HPDE6-E6E7 (cell line): ENCODE measurements around the gene CRIP2.
A peak's percentile ranks its signal among the peaks of the same experiment; 100 is the strongest.

Source experiments
- DNase-seq: peaks from one replicate; pipeline ENCODE4 v3.0.0; 2011; ENCODE audit warnings: missing footprints; ENCODE audit errors: extremely low spot score

Gene CRIP2

DNA sequence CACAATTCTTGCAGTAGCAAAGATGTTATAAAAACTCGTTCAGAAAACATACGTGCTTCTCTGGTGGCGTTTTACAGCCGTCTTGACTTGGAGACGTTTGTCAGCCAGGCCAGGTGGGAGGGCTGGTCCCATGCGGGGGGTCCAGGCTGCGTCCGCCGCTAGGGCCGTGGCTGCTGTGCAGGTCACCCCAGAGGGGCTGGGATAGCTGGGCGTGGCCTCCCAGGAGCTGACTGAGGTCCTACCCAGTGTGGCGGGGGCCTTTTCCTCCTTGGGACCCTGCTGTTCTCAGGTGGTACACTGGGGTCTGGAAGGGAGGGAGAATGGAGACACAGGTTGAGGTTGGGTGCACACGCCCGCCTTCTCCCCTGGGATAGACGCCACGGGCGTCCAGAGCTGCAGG is 29.8 kb upstream of the CRIP2 start:
- DNase-seq: no peak

DNA sequence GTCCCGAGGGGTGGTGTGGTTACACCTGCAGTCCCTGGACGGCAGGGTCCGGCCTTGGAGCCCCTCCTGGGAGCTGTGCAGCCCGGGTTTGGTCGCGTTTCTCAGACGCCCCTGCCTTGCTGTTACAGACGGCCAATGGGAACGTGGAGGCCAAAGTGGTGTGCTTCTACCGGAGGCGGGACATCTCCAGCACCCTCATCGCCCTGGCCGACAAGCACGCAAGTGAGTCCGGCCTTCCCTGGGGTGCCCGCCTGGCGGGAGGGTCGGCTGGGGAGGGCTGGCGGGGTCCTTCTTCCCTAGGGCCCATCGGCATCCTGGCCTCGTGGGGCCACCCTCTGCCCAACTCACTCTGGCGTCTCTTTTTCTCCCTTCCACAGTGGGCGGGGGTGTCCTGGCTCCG is 29.3 kb upstream of the CRIP2 start:
- no peak for DNase-seq

DNA sequence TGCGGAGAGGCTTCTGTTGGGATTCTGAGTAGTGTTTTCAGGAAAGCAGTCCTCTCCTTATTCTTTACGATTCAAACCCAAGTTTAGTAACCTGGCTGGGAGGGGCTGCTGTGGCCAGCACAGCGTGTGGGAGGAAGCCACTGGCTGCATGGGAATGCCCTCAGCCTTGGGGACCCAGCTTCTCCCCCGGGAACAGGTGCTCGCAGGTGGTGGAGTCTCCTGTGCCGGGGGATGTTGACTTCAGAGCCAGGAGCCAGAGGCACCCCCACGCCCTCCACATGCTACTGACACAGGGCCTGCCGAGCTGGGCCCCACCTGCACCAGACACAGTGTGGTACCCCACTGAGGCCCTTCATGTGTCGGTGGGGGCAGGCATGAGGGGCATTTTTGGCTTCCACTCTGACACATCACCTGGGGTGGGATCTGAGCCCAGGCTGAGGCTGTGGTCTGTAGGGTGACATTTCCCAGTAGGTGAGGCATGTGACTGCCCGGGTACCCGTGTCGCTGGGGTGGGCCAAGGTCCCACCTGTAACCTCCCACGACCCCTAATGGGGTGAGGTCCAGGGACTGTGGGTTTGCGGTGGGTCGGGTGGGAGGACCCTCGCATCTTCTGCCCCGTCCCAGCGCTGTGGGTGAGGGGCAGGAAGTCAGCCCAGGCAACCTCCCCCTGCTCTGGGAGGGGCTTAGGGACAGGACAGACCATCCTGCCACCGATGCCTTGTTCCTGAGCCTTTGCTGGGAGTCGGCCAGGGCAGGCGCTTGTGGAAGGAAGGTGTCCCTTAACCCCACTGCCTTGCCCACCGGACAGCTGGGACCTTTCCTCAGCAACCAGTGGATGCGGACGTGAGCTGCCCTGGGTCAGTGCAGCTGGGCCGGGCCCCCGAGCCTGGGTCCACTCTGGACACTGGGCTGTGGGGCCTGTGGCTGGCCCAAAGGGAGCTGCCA is 28.4 kb upstream of the CRIP2 start:
- DNase-seq: no peak

DNA sequence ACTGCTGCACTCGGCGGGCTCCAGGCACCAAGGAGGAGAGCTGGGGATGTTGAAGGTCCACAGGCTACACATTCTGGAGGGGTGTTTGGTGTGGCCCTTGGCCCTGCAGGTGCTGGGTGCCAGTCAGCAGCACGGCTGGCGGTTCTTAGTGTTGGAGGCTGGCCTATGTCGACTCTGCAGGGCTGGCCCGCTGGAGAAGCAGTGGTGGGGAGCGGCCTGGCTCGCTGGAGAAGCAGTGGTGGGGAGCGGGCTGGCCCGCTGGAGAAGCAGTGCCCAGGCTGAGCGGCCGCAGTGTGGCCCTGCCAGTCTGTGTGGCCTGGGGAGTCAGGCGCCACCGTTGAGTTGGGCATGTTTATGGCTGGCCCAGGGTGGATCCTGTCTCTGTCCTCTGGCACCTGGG is 27.6 kb upstream of the CRIP2 start:
- no peak for DNase-seq

DNA sequence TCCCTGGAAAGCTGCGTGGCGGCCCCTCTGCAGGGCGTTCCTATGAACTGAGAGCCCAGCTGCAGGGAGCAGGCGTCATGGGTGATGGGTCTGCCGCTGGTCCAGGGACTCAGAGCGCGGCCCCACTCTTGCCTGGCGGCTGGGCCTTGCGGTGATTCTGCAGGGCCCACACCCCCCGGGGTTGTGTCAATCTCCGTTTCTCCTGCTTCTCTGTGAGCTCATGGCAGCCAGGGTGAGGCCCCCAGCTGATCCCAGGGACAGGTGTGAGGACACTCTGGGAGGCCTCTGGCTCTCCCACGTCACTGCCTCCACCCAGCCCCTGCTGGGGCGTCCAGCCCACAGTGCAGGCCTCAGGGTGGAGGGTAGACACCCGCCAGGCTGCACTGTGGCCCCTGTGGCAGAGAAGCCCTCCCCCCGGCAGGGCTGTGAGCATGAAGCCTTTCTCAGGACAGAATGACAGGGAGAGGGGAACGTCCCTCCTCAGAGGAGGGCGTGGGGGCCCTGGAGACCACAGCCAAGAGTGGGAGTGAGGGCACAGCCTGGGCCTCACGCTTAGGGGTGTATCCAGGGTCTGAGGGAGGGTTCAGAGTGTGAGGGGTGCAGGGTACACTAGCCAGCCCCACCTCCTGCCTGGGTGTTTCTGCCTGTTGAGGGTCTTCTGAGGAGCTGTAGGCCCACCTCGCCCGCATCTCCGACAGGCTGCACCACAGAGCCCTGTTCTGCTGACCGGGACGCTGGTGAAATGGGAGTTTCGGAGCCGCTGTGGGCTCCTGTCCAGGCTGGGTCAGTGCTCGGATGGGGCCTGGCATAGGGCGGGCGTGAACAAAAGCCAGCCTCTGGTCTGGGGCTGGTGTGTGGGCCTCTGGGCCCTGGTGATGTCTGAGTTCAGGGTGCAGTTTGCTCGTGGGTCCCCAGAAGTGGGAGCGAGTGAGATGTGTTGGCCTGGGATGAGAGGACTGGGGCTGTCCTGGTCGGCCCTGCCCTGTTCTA is 26.7 kb upstream of the CRIP2 start:
- DNase-seq: no peak

DNA sequence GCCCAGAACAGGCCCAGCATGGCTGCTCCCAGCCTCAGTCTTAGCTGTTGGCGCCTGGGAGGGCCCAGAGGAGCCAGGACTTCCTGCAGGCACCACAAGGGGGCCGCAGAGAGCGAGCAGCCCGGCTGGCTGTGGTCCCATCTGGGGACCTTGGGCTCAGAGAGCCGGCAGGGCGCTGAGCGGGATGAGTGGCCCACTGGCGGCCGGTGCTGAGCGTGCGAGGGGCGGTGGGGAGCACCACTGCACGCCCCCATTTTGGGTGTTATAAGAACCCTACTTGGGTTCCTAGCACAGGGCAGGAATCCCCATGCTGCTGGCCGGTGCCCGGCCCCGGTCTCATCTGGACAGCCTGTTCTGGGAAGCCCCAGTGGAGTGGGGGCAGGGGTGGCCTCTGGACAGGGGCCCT is 25.9 kb upstream of the CRIP2 start:
- peak; percentile 45 for DNase-seq

DNA sequence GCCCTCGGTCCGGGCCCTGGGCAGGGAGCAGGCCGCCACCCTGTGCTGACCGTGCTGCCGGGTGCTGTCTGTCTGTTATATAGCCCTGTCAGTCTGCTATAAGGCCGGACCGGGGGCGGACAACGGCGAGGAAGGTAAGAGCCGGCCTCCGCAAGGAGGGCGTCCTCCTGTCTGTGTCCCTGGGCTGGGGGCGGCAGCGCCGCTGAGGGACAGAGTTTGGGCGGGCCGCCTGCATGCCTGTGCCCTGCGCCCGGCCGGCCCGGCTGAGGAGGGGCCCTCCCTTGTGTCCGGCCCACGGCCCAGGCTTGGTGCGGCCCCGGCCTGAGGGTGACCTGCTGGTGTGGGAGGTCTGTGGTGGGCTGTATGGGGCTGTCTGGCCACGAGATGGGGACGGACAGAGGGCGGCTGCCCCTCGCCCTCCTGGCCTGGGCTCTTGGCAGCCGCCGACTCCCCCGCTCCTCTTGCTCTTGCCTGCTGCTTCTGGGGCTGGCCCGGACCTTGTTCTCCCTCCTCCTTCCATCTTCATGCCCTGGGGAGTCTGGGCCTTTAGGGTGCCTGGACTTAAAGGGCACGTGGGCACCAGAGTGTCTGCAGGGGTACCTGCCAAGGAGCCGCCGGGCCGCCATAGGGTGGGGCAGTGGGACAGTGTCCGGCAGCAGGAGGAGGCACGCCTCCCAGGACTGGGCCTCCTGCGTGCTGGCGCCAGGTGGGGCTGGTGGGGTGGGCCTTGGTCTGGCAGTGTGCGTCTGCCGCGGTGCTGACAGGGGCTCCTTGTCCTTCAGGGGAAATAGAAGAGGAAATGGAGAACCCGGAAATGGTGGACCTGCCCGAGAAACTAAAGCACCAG is 25.1 kb upstream of the CRIP2 start:
- DNase-seq: no peak

DNA sequence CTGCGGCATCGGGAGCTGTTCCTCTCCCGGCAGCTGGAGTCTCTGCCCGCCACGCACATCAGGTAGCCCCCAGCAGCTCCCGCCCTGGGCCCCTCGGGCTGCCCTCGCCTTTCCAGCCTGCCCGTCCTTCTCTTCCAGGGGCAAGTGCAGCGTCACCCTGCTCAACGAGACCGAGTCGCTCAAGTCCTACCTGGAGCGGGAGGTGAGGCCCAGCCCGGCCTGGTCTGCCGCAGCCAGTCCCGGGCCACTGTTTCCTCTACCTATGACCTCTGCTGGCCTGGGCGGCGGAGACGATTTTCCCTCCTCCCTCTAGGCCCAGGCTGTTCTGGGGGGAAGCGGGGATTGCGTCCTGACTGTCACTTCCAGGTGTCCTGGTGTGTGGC is 24.5 kb upstream of the CRIP2 start:
- no peak for DNase-seq

DNA sequence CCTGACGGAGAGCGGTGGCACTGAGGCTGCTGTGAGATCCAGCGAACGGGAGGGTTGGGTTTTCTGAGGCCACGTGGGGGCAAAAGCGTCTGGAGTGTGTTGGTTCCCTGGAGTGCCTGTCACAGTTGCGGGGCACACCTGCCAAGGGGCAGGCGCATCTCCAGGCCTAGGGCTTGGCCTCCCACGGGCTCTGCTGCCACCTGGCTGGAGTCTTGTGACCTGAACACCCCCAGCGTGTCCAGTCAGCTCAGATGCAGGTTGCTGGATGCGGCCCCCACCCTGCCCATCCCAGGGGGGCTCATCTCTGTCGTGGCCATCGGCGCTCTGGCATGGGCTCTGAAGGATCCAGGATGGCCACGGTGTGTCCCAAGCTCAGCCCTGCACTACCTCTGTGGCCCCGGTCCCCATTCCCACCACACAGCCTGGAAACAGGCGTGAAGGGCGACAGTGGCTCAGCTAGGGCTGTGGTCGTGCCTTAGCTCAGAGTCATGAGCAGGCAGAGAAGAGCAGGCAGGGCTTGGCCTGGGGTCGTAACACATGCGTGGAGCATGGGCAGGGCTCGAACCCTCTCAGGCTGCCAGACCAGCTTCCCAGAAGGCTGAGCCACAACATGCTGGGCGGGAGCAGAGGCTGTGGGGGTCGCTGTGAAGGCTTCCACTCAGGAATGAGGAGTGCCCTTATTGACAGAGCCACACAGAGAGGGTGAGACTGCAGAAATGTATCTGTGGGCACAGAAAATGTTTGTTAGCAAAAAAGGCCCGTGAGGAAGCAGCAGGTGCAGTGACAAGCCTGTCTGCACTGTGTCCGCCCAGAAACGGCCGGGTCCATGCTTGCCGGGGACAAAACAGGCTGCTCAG is 23.5 kb upstream of the CRIP2 start:
- no peak for DNase-seq

DNA sequence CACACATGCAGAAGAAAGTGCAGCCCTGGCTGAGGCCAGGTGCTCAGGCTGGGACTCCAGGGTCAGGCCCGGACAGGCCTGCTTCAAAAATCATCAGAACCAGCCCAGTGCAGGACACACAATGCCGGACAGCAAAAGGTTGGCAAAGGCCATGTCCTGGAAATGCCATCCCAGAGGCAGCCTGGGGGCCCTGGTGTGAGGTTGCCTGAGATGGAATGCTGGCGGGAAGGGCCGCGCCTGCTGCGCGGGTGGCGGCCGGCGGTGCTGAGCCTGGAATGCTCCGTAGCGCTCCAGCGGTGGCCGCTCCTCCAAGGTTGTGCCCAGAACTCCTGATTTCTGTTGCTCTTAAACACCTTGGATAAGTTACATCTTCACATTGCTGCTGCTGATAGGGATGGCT is 21.7 kb upstream of the CRIP2 start:
- no peak for DNase-seq

DNA sequence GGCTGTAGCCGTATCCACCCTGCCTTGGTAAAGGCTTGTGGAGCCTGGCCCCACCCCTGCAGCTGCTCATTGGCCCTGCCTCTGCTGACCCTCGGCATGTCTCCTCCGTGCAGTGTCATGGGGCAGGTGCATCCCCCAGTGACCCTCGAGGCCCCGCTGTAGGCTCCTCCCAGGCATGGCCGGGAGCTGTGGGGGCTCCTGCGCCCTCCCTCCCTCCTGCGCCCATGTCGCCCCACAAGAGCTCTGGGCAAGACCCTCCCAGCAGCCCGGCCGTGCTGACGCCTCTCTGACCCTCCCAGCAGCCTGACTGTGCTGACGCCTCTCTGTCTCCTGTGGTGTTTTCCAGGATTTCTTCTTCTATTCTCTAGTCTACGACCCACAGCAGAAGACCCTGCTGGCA is 20.8 kb upstream of the CRIP2 start:
- no peak for DNase-seq

DNA sequence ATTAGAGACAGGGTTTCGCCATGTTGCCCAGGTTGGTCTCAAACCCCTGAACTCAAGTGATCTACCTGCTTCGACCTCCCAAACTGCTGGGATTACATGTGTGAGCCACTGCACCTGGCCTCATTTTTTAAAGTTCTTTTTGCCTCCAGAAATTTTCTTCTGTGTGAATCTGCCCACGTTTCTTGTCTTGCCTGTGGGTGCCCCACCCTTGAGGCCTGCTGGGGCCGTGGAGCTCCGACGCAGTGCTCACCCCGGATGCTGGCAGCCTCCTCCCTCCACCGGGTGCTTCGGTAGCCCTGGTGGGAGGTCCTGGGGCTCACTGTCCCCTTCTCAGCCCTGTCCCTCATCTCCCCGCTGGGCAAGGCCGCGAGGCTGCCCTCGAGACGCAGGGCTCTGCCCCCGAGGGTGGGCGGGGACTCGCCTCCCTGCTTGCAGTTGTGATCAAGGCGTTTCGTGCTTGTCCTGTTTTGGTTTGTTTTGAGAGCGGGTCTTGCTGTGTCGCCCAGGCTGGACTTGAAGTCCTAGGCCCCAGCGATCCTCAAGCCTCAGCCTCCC is 19.5 kb upstream of the CRIP2 start:
- no peak for DNase-seq

DNA sequence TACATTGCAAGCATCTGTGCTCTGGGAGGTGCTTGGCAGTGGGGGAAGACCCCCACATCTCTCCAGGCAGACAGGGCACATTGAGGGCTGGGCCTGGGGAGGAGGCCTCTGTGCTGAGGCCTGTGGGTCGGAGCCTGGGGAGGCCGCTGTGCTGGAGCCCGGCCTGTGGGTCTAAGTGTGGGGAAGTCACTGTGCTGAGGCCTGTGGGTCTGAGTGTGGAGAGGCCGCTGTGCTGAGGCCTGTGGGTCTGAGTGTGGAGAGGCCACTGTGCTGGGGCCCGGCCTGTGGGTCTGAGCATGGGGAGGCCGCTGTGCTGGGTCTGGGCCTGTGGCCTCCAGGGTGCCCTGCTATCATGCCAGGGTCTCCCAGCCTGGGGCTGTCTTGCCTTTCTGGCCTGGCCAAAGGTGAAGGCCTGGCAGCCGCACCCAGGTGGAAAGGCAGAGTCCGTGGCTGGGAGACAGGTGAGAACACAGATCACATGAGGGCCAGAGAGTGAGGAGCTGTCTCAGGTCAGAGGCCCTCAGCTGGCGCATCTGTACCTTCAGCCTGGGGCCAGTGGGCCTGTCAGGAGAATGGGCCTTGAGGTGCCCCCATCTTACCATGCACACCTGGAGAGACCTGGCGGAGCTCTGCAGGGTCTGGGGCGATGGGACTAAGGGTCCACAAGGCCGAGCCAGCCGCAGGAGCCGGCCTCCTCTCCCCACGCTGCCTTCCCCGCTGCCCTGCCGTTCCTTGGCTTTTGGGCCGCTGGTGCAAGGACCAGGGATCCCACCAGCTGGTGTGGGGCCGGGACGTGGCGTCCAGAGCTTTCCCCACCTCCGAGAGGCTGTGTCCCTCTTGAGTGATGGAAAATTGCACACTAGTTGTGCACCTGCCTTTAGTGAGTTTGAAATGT is 18.6 kb upstream of the CRIP2 start:
- DNase-seq: no peak

DNA sequence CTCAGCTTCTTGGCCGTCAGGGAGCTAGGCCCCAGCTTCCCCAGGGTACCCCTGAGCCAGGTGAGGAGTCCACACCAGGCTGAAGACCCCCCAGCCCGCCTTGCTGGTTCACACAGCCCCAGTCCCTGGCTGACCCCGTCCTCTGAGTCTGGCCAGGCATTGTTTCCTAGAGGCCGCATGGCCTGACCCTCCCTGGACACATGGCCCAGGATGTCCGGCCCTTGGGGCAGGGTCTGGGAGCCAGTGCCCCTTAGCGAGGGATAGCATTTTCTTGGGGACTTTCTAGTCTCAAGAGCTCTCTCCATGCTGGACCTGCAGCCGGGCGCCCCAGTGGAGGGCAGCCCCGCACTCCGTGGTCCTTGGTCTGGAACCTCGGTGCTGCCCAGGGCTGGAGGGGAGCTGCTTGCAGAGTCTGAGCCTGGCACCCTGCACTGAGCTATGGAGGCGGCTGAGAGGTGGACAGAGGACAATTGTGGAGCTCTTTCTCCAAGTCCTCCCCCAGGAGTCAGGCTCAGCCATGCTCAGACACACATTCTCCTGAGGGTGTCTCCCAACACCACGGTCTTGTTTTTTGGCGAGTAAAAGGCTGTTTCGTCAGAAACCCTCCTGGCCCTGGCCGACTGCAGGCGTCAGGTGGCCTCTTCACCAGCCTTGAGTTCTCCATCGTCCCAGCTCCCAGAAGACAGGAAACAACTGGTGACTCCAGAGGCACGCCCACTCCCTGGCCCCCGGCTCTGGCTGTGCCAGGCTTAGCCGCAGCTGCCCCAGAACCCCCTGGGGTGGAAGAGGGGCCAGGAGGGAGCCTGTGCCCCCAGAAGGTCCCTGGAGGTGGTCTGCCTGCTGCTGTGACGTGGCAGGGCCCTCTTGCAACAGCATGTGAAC is 17.6 kb upstream of the CRIP2 start:
- DNase-seq: no peak

DNA sequence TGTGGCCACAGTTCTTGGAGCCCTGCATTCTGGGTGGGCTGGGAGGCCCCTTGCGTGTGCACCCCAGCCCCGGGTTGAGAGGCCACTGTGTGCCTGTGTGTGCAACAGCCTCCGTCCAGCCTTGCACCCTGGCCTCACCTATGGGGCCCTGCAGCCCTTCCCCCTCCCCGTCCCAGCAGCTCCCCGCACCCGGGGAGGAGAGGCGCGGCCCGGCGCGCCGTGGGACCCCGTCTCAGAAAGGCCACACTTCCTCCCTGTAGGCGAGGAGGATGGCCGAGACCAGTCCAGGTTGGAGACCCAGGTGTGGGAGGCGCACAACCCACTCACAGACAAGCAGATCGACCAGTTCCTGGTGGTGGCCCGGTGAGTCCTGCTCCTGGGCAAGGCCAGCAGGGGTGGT is 16.6 kb upstream of the CRIP2 start:
- no peak for DNase-seq

DNA sequence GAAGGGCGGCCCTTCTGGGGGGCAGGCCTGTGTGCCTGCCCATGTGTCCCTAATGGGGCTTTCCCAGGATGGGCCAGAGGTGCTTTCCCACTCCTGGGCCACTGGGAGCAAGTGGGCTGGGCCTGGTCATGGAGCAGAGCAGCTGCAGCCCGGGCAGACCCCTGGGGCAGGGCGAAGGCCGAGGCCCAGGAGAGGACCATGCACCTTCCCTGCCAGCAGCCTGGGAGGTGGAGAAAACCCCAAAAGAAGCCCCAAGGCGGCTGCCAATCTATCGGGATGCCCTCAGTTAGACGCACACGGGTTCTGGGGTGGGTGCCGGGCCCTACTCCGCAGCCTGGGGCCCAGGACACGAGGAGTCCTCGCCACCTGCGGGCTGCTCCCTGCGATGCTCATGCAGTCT is 16.1 kb upstream of the CRIP2 start:
- DNase-seq: no peak

DNA sequence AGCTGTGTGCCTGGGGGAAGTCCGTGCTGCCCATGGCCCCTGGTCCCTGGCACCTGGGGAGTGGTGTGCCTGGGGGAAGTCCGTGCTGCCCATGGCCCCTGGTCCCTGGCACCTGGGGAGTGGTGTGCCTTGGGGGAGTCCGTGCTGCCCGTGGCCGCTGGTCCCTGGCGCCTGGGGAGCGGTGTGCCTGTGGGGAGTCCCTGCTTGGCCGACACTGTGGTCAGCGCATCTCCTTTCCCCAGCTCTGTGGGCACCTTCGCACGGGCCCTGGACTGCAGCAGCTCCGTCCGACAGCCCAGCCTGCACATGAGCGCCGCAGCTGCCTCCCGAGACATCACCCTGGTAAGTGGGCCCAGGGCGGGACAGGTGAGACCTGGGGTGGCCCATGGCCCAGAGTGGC is 14.5 kb upstream of the CRIP2 start:
- no peak for DNase-seq

DNA sequence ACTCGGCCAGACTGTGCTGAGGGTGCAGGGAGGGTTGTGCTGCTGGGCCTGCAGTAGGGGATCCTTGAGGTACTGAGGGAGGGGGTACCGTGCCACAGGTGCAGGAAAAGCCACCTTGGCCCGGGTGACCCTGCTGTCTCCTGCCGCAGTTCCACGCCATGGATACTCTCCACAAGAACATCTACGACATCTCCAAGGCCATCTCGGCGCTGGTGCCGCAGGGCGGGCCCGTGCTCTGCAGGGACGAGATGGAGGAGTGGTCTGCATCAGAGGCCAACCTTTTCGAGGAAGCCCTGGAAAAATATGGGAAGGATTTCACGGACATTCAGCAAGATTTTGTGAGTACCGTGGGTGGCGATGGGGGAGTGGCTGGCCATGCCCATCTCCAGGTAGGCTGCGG is 14.0 kb upstream of the CRIP2 start:
- no peak for DNase-seq
